ENCODE data around the gene SMIM24. TPM values are rescaled to one million over a fixed set of nuclear protein-coding genes. Genes with fewer than 3 reads are reported as not detected.
A peak's percentile ranks its signal among the peaks of the same experiment; 100 is the strongest.

Gene SMIM24
- total and polyA plus RNA-seq, 9 of the 15 experiments (the other 6 are each of a cell fraction or from before 2014, with no cell fraction given) = 0.45 to 12.3 (median 1.4) TPM; not detected in 1

- TF ChIP-seq GMEB1 (CRISPR knock-in tag; IDR thresholded peaks at IDR 0.05) = peak; percentile 41; the same call in 1 of the 2 replicates
- TF ChIP-seq CCNT2 (IDR thresholded peaks at IDR 0.05; ENCODE audit: borderline replicate concordance, extremely low read depth, insufficient read length, low read depth, low read length) = peak; percentile 73
- TF ChIP-seq PPARD (CRISPR knock-in tag; IDR thresholded peaks at IDR 0.05) = no peak
- peak; percentile 84 for TF ChIP-seq MAFF (IDR thresholded peaks at IDR 0.05; ENCODE audit: low read length)
- no peak for TF ChIP-seq PRPF4 (IDR thresholded peaks at IDR 0.05; ENCODE audit: insufficient read depth, low read depth, low read length, poor library complexity, severe bottlenecking)
- no peak for TF ChIP-seq ZNF197 (CRISPR knock-in tag; IDR thresholded peaks at IDR 0.05; ENCODE audit: low read depth)
- TF ChIP-seq ZNF316 (IDR thresholded peaks at IDR 0.05) = peak; percentile 95
- TF ChIP-seq CBFA2T3 (IDR thresholded peaks at IDR 0.05) = peak; percentile 43
- TF ChIP-seq ATF1 (CRISPR knock-in tag; IDR thresholded peaks at IDR 0.05) = no peak
- TF ChIP-seq ATF1 (tag; IDR thresholded peaks at IDR 0.05) = peak; percentile 72
- TF ChIP-seq CEBPG (CRISPR knock-in tag; IDR thresholded peaks at IDR 0.05) = peak; percentile 56; the same call in 1 of the 2 replicates
- peak; percentile 62 to 74; a peak in 3 of 4 replicates for TF ChIP-seq CEBPG (tag; conservative IDR thresholded peaks at IDR 0.05 in 1 of 2, IDR thresholded peaks at IDR 0.05 in 1 of 2)
- no peak for TF ChIP-seq GABPB2 (CRISPR knock-in tag; conservative IDR thresholded peaks at IDR 0.05)
- TF ChIP-seq TOE1 (IDR thresholded peaks at IDR 0.05; ENCODE audit: borderline replicate concordance) = peak; percentile 99
- no peak for TF ChIP-seq TOE1 (CRISPR knock-in tag; IDR thresholded peaks at IDR 0.05; ENCODE audit: borderline replicate concordance, low read depth)
- 0 out of 4 replicates have a peak, but pooled peaks of 1 of the 2 experiments have one; percentile 11 for TF ChIP-seq MLX (CRISPR knock-in tag; conservative IDR thresholded peaks at IDR 0.05)
- TF ChIP-seq RBBP5 (IDR thresholded peaks at IDR 0.05; ENCODE audit: borderline replicate concordance, insufficient read depth, low read length, poor library complexity, severe bottlenecking) = peak; percentile 99
- TF ChIP-seq ARID3A (IDR thresholded peaks at IDR 0.05; ENCODE audit: borderline replicate concordance, low read depth, low read length) = peak; percentile 43; the same call in 1 of the 2 replicates
- TF ChIP-seq TFAP4 (CRISPR knock-in tag; IDR thresholded peaks at IDR 0.05; ENCODE audit: borderline replicate concordance) = peak; percentile 87
- TF ChIP-seq NR2C1 (IDR thresholded peaks at IDR 0.05) = no peak
- TF ChIP-seq NR2C1 (tag; IDR thresholded peaks at IDR 0.05) = no peak
Observed at GRCh38 chr19:3500429-3501101, 20.2 kb upstream of the SMIM24 start, which contains the start of gene DOHH (continued).
